Panc1 (cell line): Measurements from ENCODE around the gene ITGB6. TPM values are rescaled to one million over a fixed set of nuclear protein-coding genes. Genes with fewer than 3 reads are reported as not detected.

ENCODE experiments used
- ATAC-seq: fragments of 200-7000 bp; cut with Tn5 transposase; 2 replicates; pipeline ENCODE4 v1.9.1; 2020; ENCODE audit warnings: mild to moderate bottlenecking, moderate library complexity
- BruUV-seq: library from RNA; stranded (reverse); fragments of 400-500 nt; replicated peaks from 2 replicates; lab custom pipeline; 2021; lab: Mats Ljungman, UMichigan
- CTCF ChIA-PET: fragments of 300-600 bp; sonication (Branson Sonifier 250); formaldehyde crosslinking; loops from one replicate; lab custom pipeline; 2022; ENCODE audit warnings: antibody characterized with exemption; lab: Charles Lee
- POLR2A ChIA-PET: fragments of 300-600 bp; sonication (Branson Sonifier 250); formaldehyde crosslinking; loops from one replicate; lab custom pipeline; 2022; ENCODE audit warnings: antibody characterized with exemption; lab: Charles Lee
- DNase-seq: peaks from one replicate; pipeline ENCODE4 v3.0.0-alpha.2; 2010; ENCODE audit warnings: low read depth, low spot score
- H3K27ac ChIP-seq: 2 replicates; pipeline ENCODE4 v1.5.1; 2011; ENCODE audit warnings: mild to moderate bottlenecking, low read length, inconsistent platforms
- H3K27me3 ChIP-seq: fragments of 200-500 bp; sonication (Bioruptor generic); 2 replicates; pipeline ENCODE4 v1.6.0; 2014; ENCODE audit warnings: low read length, inconsistent platforms; ENCODE audit not compliant: control insufficient read depth, insufficient read depth
- H3K36me3 ChIP-seq: fragments of 200-500 bp; sonication (Bioruptor generic); 2 replicates; pipeline ENCODE4 v1.5.1; 2014; ENCODE audit warnings: inconsistent platforms, mild to moderate bottlenecking, low read length, moderate library complexity; ENCODE audit not compliant: control insufficient read depth, insufficient read depth
- H3K4me1 ChIP-seq: 2 replicates; pipeline ENCODE4 v1.5.1; 2011; ENCODE audit warnings: inconsistent platforms, mild to moderate bottlenecking, low read length, moderate library complexity; ENCODE audit not compliant: control insufficient read depth, insufficient read depth
- H3K4me3 ChIP-seq, 2 experiments: 2 replicates each; pipeline ENCODE4 v1.5.1; 2011 to 2012; ENCODE audit warnings: low read depth in 2 of 2, low read length in 2 of 2, mild to moderate bottlenecking in 2 of 2, inconsistent platforms in 1 of 2, moderate library complexity in 1 of 2
- H3K9me3 ChIP-seq: fragments of 200-500 bp; sonication (Bioruptor generic); 2 replicates; pipeline ENCODE4 v1.5.1; 2014; ENCODE audit warnings: low read depth, mild to moderate bottlenecking, inconsistent platforms, low read length, moderate library complexity; ENCODE audit not compliant: control insufficient read depth, insufficient read depth
- CTCF ChIP-seq: fragments of 450-650 bp; IDR thresholded peaks from 2 replicates; pipeline ENCODE4 v1.5.1; 2017; ENCODE audit warnings: mild to moderate bottlenecking
- POLR2AphosphoS5 ChIP-seq: IDR thresholded peaks from 2 replicates; pipeline ENCODE4 v1.6.1; 2012; ENCODE audit warnings: mild to moderate bottlenecking, low read depth, low read length, moderate library complexity
- SIN3A ChIP-seq: IDR thresholded peaks from 2 replicates; pipeline ENCODE4 v1.6.1; 2012; ENCODE audit warnings: low read depth, mild to moderate bottlenecking, low read length, moderate library complexity, borderline replicate concordance; ENCODE audit not compliant: insufficient read depth
- TCF7L2 ChIP-seq: IDR thresholded peaks from 2 replicates; pipeline ENCODE4 v1.6.1; 2011; ENCODE audit warnings: mild to moderate bottlenecking, low read depth, low read length, inconsistent platforms
- in situ Hi-C: cut with HindIII; loops from 2 replicates; pipeline ENCODE4 v1.10.0; 2016; ENCODE audit warnings: low sequenced_read_pairs, low pct_unique_long_range_greater_than_20kb
- intact Hi-C: fragments of 100-400 bp; cut with micrococcal nuclease; formaldehyde crosslinking; loops from one replicate; pipeline ENCODE4 v1.10.0; 2022; ENCODE audit not compliant: unreplicated experiment
- total RNA-seq: library from RNA; stranded (reverse); gene quantifications from one replicate; pipeline ENCODE4 v1.2.1, GENCODE V29; 2021; ENCODE audit not compliant: unreplicated experiment
- TF ChIP-seq, protein P1 (sequence below), 2 experiments: IDR thresholded peaks; 2 replicates each; pipeline ENCODE4 v1.6.1; 2011 to 2012; ENCODE audit warnings: low read depth in 2 of 2, control low read depth in 1 of 2, low read length in 1 of 2, mild to moderate bottlenecking in 1 of 2, moderate library complexity in 1 of 2; ENCODE audit not compliant: insufficient read depth in 1 of 2

ITGB6 gene
- total RNA-seq, 1 experiment from 2014 or later, result 0.08 TPM

- Histone ChIP-seq H3K27me3 (no peaks in the 10 kb centered on the region), H3K4me1 (peaks cover 5% of the 10 kb centered on the region), H3K36me3 (no peaks in the 10 kb centered on the region), H3K9me3 (no peaks in the 10 kb centered on the region), H3K27ac (peak overlapping the region; percentile 57; the same call in 1 of the 2 replicates), H3K4me3 (no peak overlapping the region)
- TF ChIP-seq CTCF (no peak), POLR2AphosphoS5 (no peak), TCF7L2 (no peak), SIN3A (no peak)
- TF ChIP-seq, protein P1, sequence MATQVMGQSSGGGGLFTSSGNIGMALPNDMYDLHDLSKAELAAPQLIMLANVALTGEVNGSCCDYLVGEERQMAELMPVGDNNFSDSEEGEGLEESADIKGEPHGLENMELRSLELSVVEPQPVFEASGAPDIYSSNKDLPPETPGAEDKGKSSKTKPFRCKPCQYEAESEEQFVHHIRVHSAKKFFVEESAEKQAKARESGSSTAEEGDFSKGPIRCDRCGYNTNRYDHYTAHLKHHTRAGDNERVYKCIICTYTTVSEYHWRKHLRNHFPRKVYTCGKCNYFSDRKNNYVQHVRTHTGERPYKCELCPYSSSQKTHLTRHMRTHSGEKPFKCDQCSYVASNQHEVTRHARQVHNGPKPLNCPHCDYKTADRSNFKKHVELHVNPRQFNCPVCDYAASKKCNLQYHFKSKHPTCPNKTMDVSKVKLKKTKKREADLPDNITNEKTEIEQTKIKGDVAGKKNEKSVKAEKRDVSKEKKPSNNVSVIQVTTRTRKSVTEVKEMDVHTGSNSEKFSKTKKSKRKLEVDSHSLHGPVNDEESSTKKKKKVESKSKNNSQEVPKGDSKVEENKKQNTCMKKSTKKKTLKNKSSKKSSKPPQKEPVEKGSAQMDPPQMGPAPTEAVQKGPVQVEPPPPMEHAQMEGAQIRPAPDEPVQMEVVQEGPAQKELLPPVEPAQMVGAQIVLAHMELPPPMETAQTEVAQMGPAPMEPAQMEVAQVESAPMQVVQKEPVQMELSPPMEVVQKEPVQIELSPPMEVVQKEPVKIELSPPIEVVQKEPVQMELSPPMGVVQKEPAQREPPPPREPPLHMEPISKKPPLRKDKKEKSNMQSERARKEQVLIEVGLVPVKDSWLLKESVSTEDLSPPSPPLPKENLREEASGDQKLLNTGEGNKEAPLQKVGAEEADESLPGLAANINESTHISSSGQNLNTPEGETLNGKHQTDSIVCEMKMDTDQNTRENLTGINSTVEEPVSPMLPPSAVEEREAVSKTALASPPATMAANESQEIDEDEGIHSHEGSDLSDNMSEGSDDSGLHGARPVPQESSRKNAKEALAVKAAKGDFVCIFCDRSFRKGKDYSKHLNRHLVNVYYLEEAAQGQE (IDR thresholded peaks at IDR 0.05; ENCODE audit: insufficient read depth in 1 of 2, low read depth in 2 of 2, low read length in 1 of 2), result no peak
- DNase-seq, result no peak
- ChIA-PET POLR2A (no interaction called here), CTCF (no interaction called here)
- intact Hi-C loops, result no loop called here
- in situ Hi-C loops, result no loop called here
- no peak for ATAC-seq
- BruUV-seq, result no TSS peak
Observed at GRCh38 chr2:160197587-160197986, 2.5 kb downstream of the ITGB6 start.

DNA sequence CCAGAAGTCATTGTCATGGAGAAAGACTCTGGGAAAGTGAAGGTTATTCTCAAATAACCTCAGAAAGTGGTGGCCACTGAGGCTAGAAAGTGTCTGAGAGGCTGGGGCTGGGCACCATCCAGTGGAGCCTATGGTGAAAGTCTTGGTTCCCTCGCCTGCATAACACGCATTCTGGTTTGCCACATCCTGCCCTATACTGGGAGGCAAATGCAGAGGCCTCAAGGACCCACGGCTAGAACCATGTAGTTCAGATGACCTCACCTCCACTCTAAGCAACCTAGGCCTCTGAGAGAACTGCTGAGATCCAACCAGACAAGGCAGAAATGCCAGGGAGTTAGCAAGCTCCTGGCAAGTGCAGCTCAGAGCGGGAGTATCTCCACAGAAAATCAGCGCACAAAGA is 5.1 kb downstream of the ITGB6 start:
- Histone ChIP-seq H3K36me3 (no peaks in the 10 kb centered on the region), H3K27me3 (no peaks in the 10 kb centered on the region), H3K4me3 (no peak overlapping the region), H3K27ac (no peak overlapping the region), H3K9me3 (no peaks in the 10 kb centered on the region), H3K4me1 (peaks cover 2% of the 10 kb centered on the region; the same call in 1 of the 2 replicates)
- in situ Hi-C loops, result no loop called here
- DNase-seq, result no peak
- TF ChIP-seq CTCF, result no peak
- no peak for TF ChIP-seq SIN3A
- TF ChIP-seq, protein P1 (IDR thresholded peaks at IDR 0.05; ENCODE audit: insufficient read depth in 1 of 2, low read depth in 2 of 2, low read length in 1 of 2), result no peak
- TF ChIP-seq TCF7L2, result no peak
- TF ChIP-seq POLR2AphosphoS5, result no peak
- ATAC-seq, result no peak
- ChIA-PET CTCF (no interaction called here), POLR2A (no interaction called here)
- no TSS peak for BruUV-seq
- intact Hi-C loops, result no loop called here
